Fibroblast of lung (primary cell): ENCODE results near the gene KIF19.

Source experiments
- EZH2 ChIP-seq: IDR thresholded peaks from 2 replicates; pipeline ENCODE4 v1.5.1; 2012; ENCODE audit warnings: low read length, control low read depth, mild to moderate bottlenecking; ENCODE audit errors: missing control alignments
- TF ChIP-seq, protein P1 (sequence below), 2 donors: IDR thresholded peaks in 1 of 2; conservative IDR thresholded peaks in 1 of 2; 1 replicate in 1 of 2; 2 replicates in 1 of 2; pipeline ENCODE4 v1.5.1; 2011 to 2012; ENCODE audit warnings: low read length in 2 of 2, control low read depth in 1 of 2, inconsistent platforms in 1 of 2, low read depth in 1 of 2, mild to moderate bottlenecking in 1 of 2

DNA sequence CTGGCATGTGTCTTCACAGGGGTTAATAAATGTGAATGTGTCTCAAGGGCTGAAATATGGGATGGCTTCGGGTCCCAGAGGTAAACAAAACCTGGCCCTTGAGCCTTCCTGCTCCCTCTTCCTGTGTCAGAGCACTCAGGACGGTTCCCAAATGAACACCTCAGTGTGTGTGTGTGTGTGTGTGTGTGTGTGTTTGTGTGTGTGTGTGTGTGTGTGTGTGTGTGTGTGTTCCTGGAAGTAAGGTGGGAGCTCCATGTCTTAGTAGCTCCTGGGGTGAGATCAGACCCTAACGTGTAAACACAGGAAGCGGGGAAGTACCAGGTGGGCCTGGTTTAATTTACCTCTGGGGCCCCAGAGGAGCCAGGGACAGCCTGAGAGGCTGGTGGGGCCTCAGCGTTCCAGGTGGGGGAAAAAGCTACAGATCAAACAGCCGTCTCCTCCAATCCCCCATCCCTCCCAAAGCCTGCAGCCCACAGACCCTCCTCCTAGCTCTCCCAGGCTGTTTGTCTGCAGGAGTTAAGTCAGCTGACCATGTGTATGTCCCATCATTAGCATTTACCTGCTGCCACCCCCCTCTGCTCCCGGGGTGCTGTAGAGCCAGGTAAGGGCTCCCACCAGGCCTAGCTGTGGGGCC is 6.1 kb downstream of the KIF19 start:
- TF ChIP-seq, protein P1, sequence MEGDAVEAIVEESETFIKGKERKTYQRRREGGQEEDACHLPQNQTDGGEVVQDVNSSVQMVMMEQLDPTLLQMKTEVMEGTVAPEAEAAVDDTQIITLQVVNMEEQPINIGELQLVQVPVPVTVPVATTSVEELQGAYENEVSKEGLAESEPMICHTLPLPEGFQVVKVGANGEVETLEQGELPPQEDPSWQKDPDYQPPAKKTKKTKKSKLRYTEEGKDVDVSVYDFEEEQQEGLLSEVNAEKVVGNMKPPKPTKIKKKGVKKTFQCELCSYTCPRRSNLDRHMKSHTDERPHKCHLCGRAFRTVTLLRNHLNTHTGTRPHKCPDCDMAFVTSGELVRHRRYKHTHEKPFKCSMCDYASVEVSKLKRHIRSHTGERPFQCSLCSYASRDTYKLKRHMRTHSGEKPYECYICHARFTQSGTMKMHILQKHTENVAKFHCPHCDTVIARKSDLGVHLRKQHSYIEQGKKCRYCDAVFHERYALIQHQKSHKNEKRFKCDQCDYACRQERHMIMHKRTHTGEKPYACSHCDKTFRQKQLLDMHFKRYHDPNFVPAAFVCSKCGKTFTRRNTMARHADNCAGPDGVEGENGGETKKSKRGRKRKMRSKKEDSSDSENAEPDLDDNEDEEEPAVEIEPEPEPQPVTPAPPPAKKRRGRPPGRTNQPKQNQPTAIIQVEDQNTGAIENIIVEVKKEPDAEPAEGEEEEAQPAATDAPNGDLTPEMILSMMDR (conservative IDR thresholded peaks at IDR 0.05 in 1 of 2, IDR thresholded peaks at IDR 0.05 in 1 of 2; ENCODE audit: low read depth in 1 of 2, low read length in 2 of 2) = no peak
- no peak for TF ChIP-seq EZH2
